B cell (primary cell): ENCODE measurements around the gene CIDEC. TPM values are rescaled to one million over a fixed set of nuclear protein-coding genes. Genes with fewer than 3 reads are reported as not detected.

Experiments used
- ATAC-seq: fragments of 200-7000 bp; cut with Tn5 transposase; one replicate; pipeline ENCODE4 v1.10.0; 2021; ENCODE audit warnings: low read depth, mild to moderate bottlenecking, moderate number of reproducible peaks, moderate library complexity
- CTCF ChIA-PET: fragments of 350-600 bp; sonication (Branson Sonifier 250); formaldehyde crosslinking; loops from one replicate; lab custom pipeline; 2021; ENCODE audit warnings: antibody characterized with exemption, inconsistent platforms; lab: Charles Lee
- POLR2A ChIA-PET: fragments of 350-600 bp; sonication (Branson Sonifier 250); formaldehyde crosslinking; loops from one replicate; lab custom pipeline; 2021; ENCODE audit warnings: antibody characterized with exemption; lab: Charles Lee
- DNase-seq: peaks from one replicate; pipeline ENCODE4 v3.0.0; 2013
- H2AFZ ChIP-seq: 2 replicates; pipeline ENCODE4 v1.6.1; 2012; ENCODE audit warnings: mild to moderate bottlenecking, low read depth, low read length; ENCODE audit not compliant: insufficient read depth, poor library complexity, severe bottlenecking
- H3K27ac ChIP-seq, 2 donors: 1 replicate in 1 of 2; 2 replicates in 1 of 2; pipeline ENCODE4 v1.5.1; 2012 to 2013; ENCODE audit warnings: low read length in 2 of 2, mild to moderate bottlenecking in 2 of 2, moderate library complexity in 1 of 2
- H3K27me3 ChIP-seq, 4 experiments: fragments of 200-600 bp in 1 of 4; sonication (generic) in 1 of 4; replicated peaks in 1 of 4; 1 replicate in 2 of 4; 2 replicates in 2 of 4; pipeline versions ENCODE4 v1.6.1 to v1.7.0; 2013 to 2016; ENCODE audit warnings: low read length in 3 of 4, mild to moderate bottlenecking in 2 of 4, mixed read lengths in 1 of 4, moderate library complexity in 1 of 4; ENCODE audit not compliant: insufficient read depth in 4 of 4, control insufficient read depth in 3 of 4; ENCODE audit errors: control extremely low read depth in 1 of 4
- H3K36me3 ChIP-seq, 2 experiments: replicated peaks in 1 of 2; 1 replicate in 1 of 2; 2 replicates in 1 of 2; pipeline versions ENCODE4 v1.6.1 to v1.7.1; 2013; ENCODE audit warnings: low read length in 1 of 2; ENCODE audit not compliant: insufficient read depth in 2 of 2, control insufficient read depth in 1 of 2; ENCODE audit errors: control extremely low read depth in 1 of 2, extremely low read depth in 1 of 2
- H3K4me1 ChIP-seq, 2 donors: fragments of 200-600 bp in 1 of 2; sonication (generic) in 1 of 2; 1 replicate in 1 of 2; 2 replicates in 1 of 2; pipeline versions ENCODE4 v1.5.1 to v1.6.1; 2013 to 2017; ENCODE audit warnings: low read length in 2 of 2; ENCODE audit not compliant: control insufficient read depth in 2 of 2, insufficient read depth in 2 of 2
- H3K4me2 ChIP-seq: replicated peaks from 2 replicates; pipeline ENCODE3; 2012; ENCODE audit warnings: mild to moderate bottlenecking, low read depth, low read length; ENCODE audit not compliant: poor library complexity, severe bottlenecking
- H3K4me3 ChIP-seq, 5 experiments: fragments of 200-600 bp in 1 of 5; sonication (generic) in 1 of 5; 1 replicate in 3 of 5; 2 replicates in 2 of 5; pipeline versions ENCODE4 v1.5.1 to v1.7.0; 2011 to 2016; ENCODE audit warnings: low read length in 4 of 5, mild to moderate bottlenecking in 4 of 5, low read depth in 2 of 5, control low read depth in 1 of 5, moderate library complexity in 1 of 5; ENCODE audit not compliant: insufficient read depth in 1 of 5; ENCODE audit errors: control extremely low read depth in 1 of 5, extremely low read depth in 1 of 5
- H3K79me2 ChIP-seq: fragments of 200-600 bp; sonication (generic); one replicate; pipeline ENCODE4 v1.6.0; 2016; ENCODE audit warnings: low read length; ENCODE audit not compliant: control insufficient read depth, insufficient read depth
- H3K9ac ChIP-seq: fragments of 200-600 bp; sonication (generic); 2 replicates; pipeline ENCODE4 v1.6.1; 2017; ENCODE audit warnings: mild to moderate bottlenecking, low read length, moderate library complexity
- H3K9me3 ChIP-seq, 3 donors: one replicate each; pipeline versions ENCODE4 v1.6.1 to v1.7.1; 2013; ENCODE audit warnings: low read length in 2 of 3; ENCODE audit not compliant: control insufficient read depth in 2 of 3, insufficient read depth in 1 of 3; ENCODE audit errors: control extremely low read depth in 1 of 3
- H4K20me1 ChIP-seq: 2 replicates; pipeline ENCODE4 v1.6.0; 2012; ENCODE audit warnings: mild to moderate bottlenecking, low read length; ENCODE audit not compliant: insufficient read depth, control insufficient read depth, poor library complexity, severe bottlenecking
- H3K27ac Mint-ChIP-seq: one replicate; pipeline ENCODE4 v1.8.0; 2021; ENCODE audit warnings: mixed read lengths
- H3K27me3 Mint-ChIP-seq: one replicate; pipeline ENCODE4 v1.8.0; 2021; ENCODE audit warnings: mixed read lengths
- H3K4me1 Mint-ChIP-seq: one replicate; pipeline ENCODE4 v1.8.0; 2021; ENCODE audit warnings: mixed read lengths
- H3K4me3 Mint-ChIP-seq: one replicate; pipeline ENCODE4 v1.8.0; 2021; ENCODE audit warnings: mixed read lengths
- H3K9me3 Mint-ChIP-seq: one replicate; pipeline ENCODE4 v1.8.0; 2022; ENCODE audit warnings: mixed read lengths; ENCODE audit not compliant: insufficient read depth
- EZH2 ChIP-seq: IDR thresholded peaks from 2 replicates; pipeline ENCODE4 v1.6.1; 2012; ENCODE audit warnings: borderline replicate concordance, low read depth, mild to moderate bottlenecking, moderate library complexity, low read length; ENCODE audit not compliant: insufficient read depth, poor library complexity, severe bottlenecking
- WGBS: methylation state at CpG from one replicate; pipeline ENCODE4 v1.1.5; 2013; ENCODE audit warnings: missing lambda C conversion rate; ENCODE audit not compliant: insufficient coverage; 5-methylcytosine and 5-hydroxymethylcytosine counted together
- intact Hi-C: fragments of 100-400 bp; cut with micrococcal nuclease; formaldehyde crosslinking; loops from one replicate; pipeline ENCODE4 v1.10.0; 2022
- polyA plus RNA-seq: library from polyadenylated mRNA; depleted of rRNA; stranded (reverse); fragments of >200 nt; gene quantifications from 2 replicates; pipeline ENCODE4 v1.2.3, GENCODE V29; 2012
- total RNA-seq, 2 donors: library from RNA; stranded (reverse); fragments of 120-200 nt in 1 of 2; gene quantifications; 1 replicate in 1 of 2; 2 replicates in 1 of 2; pipeline versions ENCODE4 v1.2.3 to v1.2.4, GENCODE V29; 2013 to 2022
- TF ChIP-seq, protein P1 (sequence below): fragments of 200-600 bp; IDR thresholded peaks from one replicate; pipeline ENCODE4 v1.8.0; 2022; ENCODE audit warnings: antibody characterized with exemption, mild to moderate bottlenecking

CIDEC gene
- total and polyA plus RNA-seq, 2 donors (not counting 1 experiment from before 2014, with no cell fraction given) = not detected

DNA sequence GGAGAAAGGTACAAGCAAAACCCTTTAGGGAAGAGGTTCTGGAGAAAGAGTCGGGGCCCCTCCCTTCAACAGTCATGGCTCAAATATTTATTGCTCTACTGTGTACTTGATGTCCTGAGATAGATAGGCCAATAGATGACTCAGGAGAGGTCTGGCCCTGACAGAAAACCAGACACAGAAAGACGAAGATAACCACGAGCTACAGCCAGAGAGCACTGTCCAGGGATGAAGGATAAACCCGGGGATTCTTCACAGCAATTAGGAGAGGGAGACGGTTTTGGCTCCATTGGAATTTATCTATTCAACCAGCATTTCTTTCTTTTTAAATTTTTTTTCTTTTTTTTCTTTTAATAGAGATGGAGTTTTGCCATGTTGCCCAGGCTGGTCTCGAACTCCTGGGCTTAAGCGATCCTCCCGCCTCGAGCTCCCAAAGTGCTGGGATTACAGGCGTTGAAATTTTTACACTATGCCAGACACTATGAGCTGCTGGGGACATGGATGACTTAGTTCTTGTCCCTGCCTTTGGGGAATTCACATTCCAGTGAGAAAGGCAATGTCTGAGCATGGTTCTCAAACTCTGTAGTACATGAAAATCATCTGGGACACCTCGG, 4.6 kb upstream of the CIDEC start:
- Histone ChIP-seq H2AFZ (no peak overlapping the region), H4K20me1 (no peaks in the 10 kb centered on the region), H3K27ac (no peak overlapping the region), H3K27me3 (no peaks in the 10 kb centered on the region), H3K9me3 (no peaks in the 10 kb centered on the region), H3K4me1 (no peaks in the 10 kb centered on the region), H3K4me2 (no peak overlapping the region), H3K36me3 (no peaks in the 10 kb centered on the region), H3K9ac (no peak overlapping the region), H3K4me3 (no peak overlapping the region), H3K79me2 (no peaks in the 10 kb centered on the region)
- ChIA-PET CTCF (interaction anchor here (0.6 kb wide), 1 partner anchor 328 kb away, joined by 3 read pairs; no protein-coding TSS in a partner anchor), POLR2A (no interaction called here)
- intact Hi-C loops = no loop called here
- no peak overlapping the region for H3K27ac Mint-ChIP-seq
- H3K9me3 Mint-ChIP-seq = no peaks in the 10 kb centered on the region
- TF ChIP-seq, protein P1, sequence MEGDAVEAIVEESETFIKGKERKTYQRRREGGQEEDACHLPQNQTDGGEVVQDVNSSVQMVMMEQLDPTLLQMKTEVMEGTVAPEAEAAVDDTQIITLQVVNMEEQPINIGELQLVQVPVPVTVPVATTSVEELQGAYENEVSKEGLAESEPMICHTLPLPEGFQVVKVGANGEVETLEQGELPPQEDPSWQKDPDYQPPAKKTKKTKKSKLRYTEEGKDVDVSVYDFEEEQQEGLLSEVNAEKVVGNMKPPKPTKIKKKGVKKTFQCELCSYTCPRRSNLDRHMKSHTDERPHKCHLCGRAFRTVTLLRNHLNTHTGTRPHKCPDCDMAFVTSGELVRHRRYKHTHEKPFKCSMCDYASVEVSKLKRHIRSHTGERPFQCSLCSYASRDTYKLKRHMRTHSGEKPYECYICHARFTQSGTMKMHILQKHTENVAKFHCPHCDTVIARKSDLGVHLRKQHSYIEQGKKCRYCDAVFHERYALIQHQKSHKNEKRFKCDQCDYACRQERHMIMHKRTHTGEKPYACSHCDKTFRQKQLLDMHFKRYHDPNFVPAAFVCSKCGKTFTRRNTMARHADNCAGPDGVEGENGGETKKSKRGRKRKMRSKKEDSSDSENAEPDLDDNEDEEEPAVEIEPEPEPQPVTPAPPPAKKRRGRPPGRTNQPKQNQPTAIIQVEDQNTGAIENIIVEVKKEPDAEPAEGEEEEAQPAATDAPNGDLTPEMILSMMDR = no peak
- no peak for TF ChIP-seq EZH2
- no peak for ATAC-seq
- no peak for DNase-seq
- H3K4me1 Mint-ChIP-seq = peaks cover 2% of the 10 kb centered on the region
- no peaks in the 10 kb centered on the region for H3K27me3 Mint-ChIP-seq
- no peak overlapping the region for H3K4me3 Mint-ChIP-seq
- WGBS = 83% methylated on average over 7 of the region's 11 CpGs

DNA sequence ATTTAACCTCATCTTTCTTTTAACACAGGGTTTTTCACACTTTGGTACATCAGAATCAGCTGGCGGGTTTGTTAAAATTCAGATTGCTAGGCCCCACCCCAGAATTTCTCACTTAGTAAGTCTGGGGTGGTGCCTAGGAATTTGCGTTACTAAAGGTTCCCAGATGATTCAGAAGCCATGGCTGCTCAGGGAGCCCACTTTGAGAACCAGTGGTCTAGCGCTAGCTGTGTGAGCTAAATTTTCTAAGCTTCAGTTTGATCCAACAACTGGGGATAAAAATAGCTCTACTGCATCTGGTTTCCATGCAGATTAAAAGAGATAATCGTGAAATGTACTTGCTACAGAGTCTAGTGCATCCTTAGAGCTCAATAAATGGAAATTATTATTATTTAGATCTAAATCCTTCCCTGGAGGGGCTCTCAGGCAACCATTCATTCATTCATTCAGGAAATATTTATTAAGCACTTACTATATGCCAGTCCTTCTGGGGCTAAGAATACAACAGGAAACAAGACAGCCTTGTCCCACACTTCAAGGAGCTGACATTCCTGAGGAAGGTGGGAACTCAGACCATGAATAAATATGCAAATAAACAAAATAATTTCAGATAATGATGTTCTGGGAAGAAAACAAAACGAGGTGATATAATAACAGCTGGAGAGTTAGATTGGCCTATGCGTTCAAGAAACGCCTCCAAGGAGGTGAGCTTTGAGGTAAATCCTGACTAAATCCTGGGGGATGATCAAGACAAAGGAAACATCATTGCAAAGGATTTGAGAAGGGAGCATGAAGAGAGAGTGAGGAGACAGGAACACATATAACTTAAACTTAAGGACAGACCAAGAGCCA, 3.9 kb upstream of the CIDEC start:
- no peaks in the 10 kb centered on the region for H4K20me1 ChIP-seq
- H3K36me3 ChIP-seq = no peaks in the 10 kb centered on the region
- H3K27me3 Mint-ChIP-seq = no peaks in the 10 kb centered on the region
- no peaks in the 10 kb centered on the region for H3K27me3 ChIP-seq
- H3K4me1 ChIP-seq = no peaks in the 10 kb centered on the region
- no peak overlapping the region for H3K27ac ChIP-seq
- no peak overlapping the region for H3K27ac Mint-ChIP-seq
- 97% methylated on average over 4 of the region's 7 CpGs for WGBS
- CTCF ChIA-PET = interaction anchor here (0.6 to 1.0 kb wide), 2 partner anchors 102 to 328 kb away, joined by 3 read pairs; no protein-coding TSS in a partner anchor
- no peaks in the 10 kb centered on the region for H3K79me2 ChIP-seq
- DNase-seq (no peak), ATAC-seq (no peak)
- H3K9me3 ChIP-seq = no peaks in the 10 kb centered on the region
- H3K4me3 Mint-ChIP-seq = no peak overlapping the region
- TF ChIP-seq, protein P1 = no peak
- TF ChIP-seq EZH2 = no peak
- no peak overlapping the region for H2AFZ ChIP-seq
- intact Hi-C loops = no loop called here
- H3K9me3 Mint-ChIP-seq = no peaks in the 10 kb centered on the region
- H3K4me1 Mint-ChIP-seq = no peaks in the 10 kb centered on the region
- POLR2A ChIA-PET = interaction anchor here (0.7 kb wide), 2 partner anchors 342 to 487 kb away, joined by 4 to 8 read pairs; no protein-coding TSS in a partner anchor
- no peak overlapping the region for H3K4me2 ChIP-seq
- no peak overlapping the region for H3K9ac ChIP-seq
- no peak overlapping the region for H3K4me3 ChIP-seq
